Measurements from ENCODE around the gene FBXW7. TPM values are rescaled to one million over a fixed set of nuclear protein-coding genes. Genes with fewer than 3 reads are reported as not detected.

FBXW7 gene
- total RNA-seq, 6 experiments from 2014 or later = 17.4 to 26.1 (median 19.5) TPM

GRCh38 chr4:152408514-152409327, 127.2 kb downstream of the FBXW7 start:
- Mint-ChIP-seq H3K27me3 (ENCODE audit: insufficient read depth) (no peaks in the 10 kb centered on the region), H3K36me3 (ENCODE audit: low read depth) (no peaks in the 10 kb centered on the region), H3K27ac (no peak overlapping the region), H3K9me3 (no peaks in the 10 kb centered on the region), H3K4me1 (ENCODE audit: low read depth) (peaks cover 6% of the 10 kb centered on the region), H3K4me3 (no peak overlapping the region)
- peak; percentile 25 for DNase-seq
- peak; percentile 89 for TF ChIP-seq CTCF (IDR thresholded peaks at IDR 0.05)

- Mint-ChIP-seq H3K4me1 (ENCODE audit: low read depth) (no peaks in the 10 kb centered on the region), H3K27ac (no peak overlapping the region), H3K9me3 (no peaks in the 10 kb centered on the region), H3K4me3 (no peak overlapping the region), H3K36me3 (ENCODE audit: low read depth) (no peaks in the 10 kb centered on the region), H3K27me3 (ENCODE audit: insufficient read depth) (no peaks in the 10 kb centered on the region)
- TF ChIP-seq CTCF (IDR thresholded peaks at IDR 0.05) = peak; percentile 22; the same call in 1 of the 2 replicates
- no peak for DNase-seq
Measured at GRCh38 chr4:152401424-152401823, 134.5 kb downstream of the FBXW7 start.

- DNase-seq = no peak
- no peak for TF ChIP-seq CTCF (IDR thresholded peaks at IDR 0.05)
- Mint-ChIP-seq H3K27ac (no peak overlapping the region), H3K4me1 (ENCODE audit: low read depth) (peaks cover 8% of the 10 kb centered on the region), H3K27me3 (ENCODE audit: insufficient read depth) (no peaks in the 10 kb centered on the region), H3K9me3 (no peaks in the 10 kb centered on the region), H3K4me3 (no peak overlapping the region), H3K36me3 (ENCODE audit: low read depth) (no peaks in the 10 kb centered on the region)
Measured at GRCh38 chr4:152399246-152399645, 136.6 kb downstream of the FBXW7 start.

- Mint-ChIP-seq H3K36me3 (ENCODE audit: low read depth) (no peaks in the 10 kb centered on the region), H3K27ac (no peak overlapping the region), H3K27me3 (ENCODE audit: insufficient read depth) (no peaks in the 10 kb centered on the region), H3K9me3 (no peaks in the 10 kb centered on the region), H3K4me3 (no peak overlapping the region), H3K4me1 (ENCODE audit: low read depth) (peaks cover 8% of the 10 kb centered on the region)
- DNase-seq = peak; percentile 9
- TF ChIP-seq CTCF (IDR thresholded peaks at IDR 0.05) = peak; percentile 80
Measured at GRCh38 chr4:152398060-152398459, 137.8 kb downstream of the FBXW7 start.

- no peaks in the 10 kb centered on the region for H3K27me3 Mint-ChIP-seq (ENCODE audit: insufficient read depth)
- H3K4me3 Mint-ChIP-seq = no peak overlapping the region
- no peaks in the 10 kb centered on the region for H3K9me3 Mint-ChIP-seq
- H3K36me3 Mint-ChIP-seq (ENCODE audit: low read depth) = peaks cover 4% of the 10 kb centered on the region; the same call in 1 of the 2 replicates
- no peak for TF ChIP-seq CTCF (IDR thresholded peaks at IDR 0.05)
- peaks cover 14% of the 10 kb centered on the region for H3K4me1 Mint-ChIP-seq (ENCODE audit: low read depth)
- DNase-seq = no peak
- no peak overlapping the region for H3K27ac Mint-ChIP-seq
Measured at GRCh38 chr4:152394791-152395190, 141.1 kb downstream of the FBXW7 start.
